Skin epidermis (tissue), 12 donors: ENCODE measurements around the gene TBPL1.
"Not testable (repeated sequence)": the region's sequence is repeated elsewhere in the genome, so short reads cannot be mapped to it uniquely, and the experiment has no call there.

Source experiments
- H3K27ac ChIP-seq, 21 experiments: fragments of 200-600 bp; sonication (generic) in 11 of 21; one replicate each; pipeline ENCODE4 v1.5.0; 2020; ENCODE audit warnings: mild to moderate bottlenecking in 3 of 21, inconsistent platforms in 2 of 21, moderate library complexity in 2 of 21
- H3K4me3 ChIP-seq, 7 experiments: fragments of 200-600 bp; sonication (generic) in 2 of 7; one replicate each; pipeline ENCODE4 v1.5.0; 2020; ENCODE audit warnings: inconsistent platforms in 2 of 7, mild to moderate bottlenecking in 2 of 7, moderate library complexity in 1 of 7

The TBPL1 gene

GRCh38 chr6:133951881-133952814, 876 bp upstream of the TBPL1 start:
- H3K4me3 ChIP-seq, result peak overlapping the region; percentile 94 to 100 (median 95)
- peak overlapping the region; percentile 24 to 96 (median 91) for H3K27ac ChIP-seq

- Histone ChIP-seq H3K27ac (peak overlapping the region in 20 of 21 experiments; percentile 80 to 96 (median 91)), H3K4me3 (peak overlapping the region; percentile 94 to 100 (median 95))
These were observed 801 bp downstream of the TBPL1 start for GRCh38 chr6:133953634-133954415.

- peak overlapping the region in 1 of 7 experiments; percentile 99 for H3K4me3 ChIP-seq
- no peak overlapping the region for H3K27ac ChIP-seq
These were observed 1.9 kb downstream of the TBPL1 start for GRCh38 chr6:133954657-133955576.

- H3K27ac ChIP-seq, result no peak overlapping the region
- H3K4me3 ChIP-seq, result no peak overlapping the region
These were observed 2.8 kb downstream of the TBPL1 start for GRCh38 chr6:133955582-133956415.

- Histone ChIP-seq H3K27ac (no peak overlapping the region), H3K4me3 (no peak overlapping the region)
These were observed 3.5 kb downstream of the TBPL1 start for GRCh38 chr6:133956416-133957049.

- no peak overlapping the region for H3K4me3 ChIP-seq
- no peak overlapping the region for H3K27ac ChIP-seq
These were observed 4.2 kb downstream of the TBPL1 start for GRCh38 chr6:133957227-133957626.

GRCh38 chr6:133957780-133958242, 4.8 kb downstream of the TBPL1 start:
- no peak overlapping the region for H3K27ac ChIP-seq

GRCh38 chr6:133958791-133959190, 5.8 kb downstream of the TBPL1 start:
- peak overlapping the region in 1 of 21 experiments; percentile 6 for H3K27ac ChIP-seq
- no peak overlapping the region for H3K4me3 ChIP-seq

More at GRCh38 chr6:133957780-133958242, 4.8 kb downstream of the TBPL1 start:
- H3K4me3 ChIP-seq, result no peak overlapping the region

GRCh38 chr6:133959667-133960368, 6.8 kb downstream of the TBPL1 start:
- Histone ChIP-seq H3K27ac (no peak overlapping the region), H3K4me3 (no peak overlapping the region)

- Histone ChIP-seq H3K4me3 (no peak overlapping the region), H3K27ac (no peak overlapping the region)
These were observed 8.8 kb downstream of the TBPL1 start for GRCh38 chr6:133961831-133962230.

- Histone ChIP-seq H3K27ac (no peak overlapping the region), H3K4me3 (no peak overlapping the region)
These were observed 11.0 kb downstream of the TBPL1 start for GRCh38 chr6:133964052-133964451.

GRCh38 chr6:133964702-133965101, 11.7 kb downstream of the TBPL1 start:
- Histone ChIP-seq H3K4me3 (no peak overlapping the region), H3K27ac (no peak overlapping the region)

- no peak overlapping the region for H3K27ac ChIP-seq
- H3K4me3 ChIP-seq, result no peak overlapping the region
These were observed 12.9 kb downstream of the TBPL1 start for GRCh38 chr6:133965817-133966360.

GRCh38 chr6:133966654-133967329, 13.8 kb downstream of the TBPL1 start:
- no peak overlapping the region for H3K27ac ChIP-seq
- no peak overlapping the region for H3K4me3 ChIP-seq

GRCh38 chr6:133967347-133967746, 14.3 kb downstream of the TBPL1 start:
- no peak overlapping the region for H3K27ac ChIP-seq
- no peak overlapping the region for H3K4me3 ChIP-seq

- not testable (repeated sequence) for H3K4me3 ChIP-seq, H3K27ac ChIP-seq
These were observed 14.8 kb downstream of the TBPL1 start for GRCh38 chr6:133967835-133968234.
